ENCODE data around the gene TANGO2.
A peak's percentile ranks its signal among the peaks of the same experiment; 100 is the strongest.

Gene TANGO2, protein sequence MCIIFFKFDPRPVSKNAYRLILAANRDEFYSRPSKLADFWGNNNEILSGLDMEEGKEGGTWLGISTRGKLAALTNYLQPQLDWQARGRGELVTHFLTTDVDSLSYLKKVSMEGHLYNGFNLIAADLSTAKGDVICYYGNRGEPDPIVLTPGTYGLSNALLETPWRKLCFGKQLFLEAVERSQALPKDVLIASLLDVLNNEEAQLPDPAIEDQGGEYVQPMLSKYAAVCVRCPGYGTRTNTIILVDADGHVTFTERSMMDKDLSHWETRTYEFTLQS

DNA sequence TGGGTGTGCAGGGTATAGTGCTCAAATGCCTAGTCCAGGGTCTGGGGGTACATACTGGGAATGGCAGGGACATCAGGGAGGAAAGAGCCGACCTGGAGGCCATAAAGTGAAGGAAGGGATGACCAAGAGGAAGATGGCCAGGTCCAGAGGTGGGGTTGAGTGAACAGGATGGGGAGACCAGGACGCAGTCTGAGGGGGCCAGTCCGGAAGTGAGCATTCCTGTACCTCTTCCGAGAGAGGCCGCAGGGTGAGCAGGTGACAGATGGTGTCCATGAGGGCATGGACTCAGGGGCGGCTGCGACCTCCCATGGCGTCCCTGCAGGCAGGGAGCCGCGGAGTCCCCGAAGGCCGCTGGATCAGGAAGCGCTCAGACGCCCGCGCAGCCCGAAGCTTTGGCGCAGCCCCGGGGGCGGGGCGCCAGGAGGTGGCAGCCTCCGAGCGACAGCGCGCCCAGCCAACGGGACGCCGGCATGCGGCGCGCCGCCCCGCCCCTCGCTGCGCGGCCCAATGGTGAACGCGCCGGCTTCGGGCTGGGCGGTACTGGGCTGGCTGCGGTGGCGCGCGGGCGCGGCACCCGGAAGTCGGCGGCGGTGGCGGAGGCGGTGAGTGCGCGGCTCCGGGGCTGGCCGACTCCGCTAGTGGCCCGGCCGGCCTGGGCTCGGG is at the start of gene TANGO2:
TANGO2 (plus strand) TSS at position 578 of the 663 bp plus-strand sequence. CDS start 15,689 bp downstream, outside the sequence.
- peak; percentile 86 for DNase-seq

DNA sequence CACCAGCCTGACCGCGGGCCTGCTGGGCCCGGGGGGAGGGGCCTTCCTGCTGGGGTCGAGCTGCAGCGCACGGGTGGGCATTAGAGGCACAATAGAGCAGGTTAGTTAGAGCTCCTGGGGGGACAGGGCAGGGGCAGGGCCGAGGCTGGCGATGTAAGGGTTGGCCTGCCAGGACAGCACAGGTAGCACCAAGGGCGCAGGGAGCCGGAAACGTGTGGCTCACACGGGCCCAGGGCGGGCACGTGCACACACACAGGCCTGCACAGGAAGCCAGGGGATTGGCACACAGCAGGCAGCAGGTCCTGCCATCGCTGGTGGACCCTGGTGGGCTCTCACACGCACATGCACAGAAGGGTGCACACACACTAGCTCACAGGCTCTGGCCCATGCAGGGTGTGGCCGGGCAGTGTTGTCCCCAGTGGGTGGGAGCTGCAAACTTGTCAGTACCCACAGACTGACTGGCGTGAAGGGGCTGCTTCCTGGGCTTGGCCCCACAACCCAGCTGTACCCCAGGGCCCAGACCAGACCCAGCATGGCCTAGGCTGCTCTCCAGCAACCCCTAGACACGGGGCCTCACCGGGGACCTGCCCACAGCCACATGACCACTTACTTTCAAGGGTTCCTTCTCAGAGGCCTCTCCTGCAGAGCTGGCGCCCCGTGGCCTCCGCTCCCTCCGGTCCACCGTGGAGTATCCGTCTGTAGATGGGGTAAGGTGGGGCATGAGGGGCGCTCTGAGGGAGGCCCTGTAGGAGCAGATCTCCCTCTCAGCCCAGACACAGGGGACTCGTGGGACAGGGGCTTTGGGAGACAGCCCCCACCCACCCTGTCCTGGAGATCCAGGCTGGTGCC is 49.4 kb upstream of the TANGO2 start:
- DNase-seq = no peak

DNA sequence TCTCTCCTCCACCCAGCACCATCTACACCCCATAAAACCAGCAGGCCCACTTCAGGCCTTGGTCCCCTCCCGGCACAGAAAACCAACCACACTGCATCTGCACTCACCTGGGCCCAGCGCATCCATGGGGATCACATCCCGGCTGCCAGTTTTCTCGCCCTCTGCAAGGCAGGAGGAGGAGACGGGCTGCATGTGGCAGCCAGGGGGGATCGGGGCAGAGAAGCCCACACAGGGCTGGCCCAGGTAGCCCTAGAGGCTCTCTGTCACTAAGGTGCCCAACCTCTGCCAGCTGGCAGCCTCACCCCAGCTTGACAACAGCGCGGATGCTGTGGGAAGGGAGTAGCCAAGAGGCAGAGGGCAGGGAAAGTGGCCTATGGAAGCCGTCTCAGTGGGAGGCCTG is 48.7 kb upstream of the TANGO2 start:
- DNase-seq = no peak

DNA sequence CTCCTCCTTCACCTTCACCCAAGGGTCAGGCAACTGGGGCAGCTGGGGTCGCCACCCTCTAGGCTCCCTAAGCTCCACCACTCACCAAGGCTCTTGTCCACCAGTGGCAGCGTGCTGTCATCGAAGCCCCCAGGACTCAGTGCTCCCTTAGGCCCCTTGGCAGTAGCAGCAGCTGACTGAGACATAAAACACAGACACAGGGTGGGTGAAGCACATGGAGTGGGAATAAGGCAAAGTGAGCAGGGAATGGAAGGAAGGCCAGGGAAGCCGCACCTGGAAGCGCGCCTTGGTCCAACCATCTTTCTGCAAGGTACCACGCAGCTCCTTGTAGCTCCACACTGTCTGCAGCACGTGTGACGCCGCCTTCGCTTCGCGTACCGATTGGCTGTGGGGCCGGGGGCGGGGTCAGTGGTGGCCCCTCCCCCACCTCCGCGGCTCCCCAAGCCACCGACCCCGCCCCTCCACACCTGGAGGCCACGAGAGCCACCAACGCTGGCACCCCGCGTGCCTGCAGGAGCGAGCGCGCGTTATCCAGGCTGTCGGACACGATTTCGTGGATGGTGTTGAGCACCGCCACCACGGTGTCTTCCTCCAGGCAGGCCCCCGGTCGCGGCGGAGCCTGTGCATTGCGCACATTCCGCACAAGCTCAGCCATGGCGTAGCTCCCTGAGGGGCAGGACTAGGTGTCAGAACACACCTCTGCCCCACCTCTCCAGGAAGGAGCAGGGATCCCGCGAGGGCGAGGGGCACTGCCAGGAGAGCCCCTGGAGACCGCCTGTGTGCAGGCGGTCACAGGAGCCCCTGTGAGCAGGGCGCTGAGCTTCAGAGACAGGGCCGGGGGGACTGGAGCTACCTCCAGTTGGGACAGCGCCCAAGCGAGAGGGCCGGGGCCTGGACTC is 48.0 kb upstream of the TANGO2 start:
- no peak for DNase-seq

DNA sequence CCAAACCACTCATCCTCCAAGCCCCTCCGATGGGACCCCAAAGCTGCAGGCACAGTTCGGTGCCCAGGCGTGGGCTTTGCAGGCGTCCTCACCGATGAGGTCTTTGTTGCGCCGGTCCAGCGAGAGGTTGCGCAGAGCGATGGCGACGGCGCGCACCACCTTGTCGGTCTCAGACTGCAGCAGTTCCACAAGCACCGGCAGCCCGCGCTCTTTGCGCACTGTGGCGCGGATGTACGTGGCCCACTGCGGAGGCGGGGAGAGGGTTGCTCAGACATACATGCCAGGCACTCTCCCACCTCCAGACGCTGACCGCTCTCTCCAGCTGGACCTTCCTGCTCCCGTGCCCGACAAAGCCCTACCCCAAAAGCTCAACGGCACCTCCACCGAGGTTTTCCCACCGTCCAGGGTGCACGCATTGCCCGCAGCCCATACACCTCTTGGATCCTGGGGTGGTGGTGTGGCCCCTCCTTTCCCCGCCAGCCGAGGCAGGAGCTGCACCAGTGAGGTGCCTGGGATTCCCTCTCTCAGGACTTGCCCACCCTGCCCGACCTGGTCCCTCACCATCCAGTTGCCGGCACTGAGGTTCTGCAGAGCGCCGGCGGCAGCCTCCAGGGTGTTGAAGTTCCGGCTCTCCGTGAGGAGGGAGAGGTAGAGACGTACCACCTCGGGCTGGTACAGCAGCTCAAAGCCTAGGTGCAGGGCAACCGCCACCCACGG is 47.2 kb upstream of the TANGO2 start:
- no peak for DNase-seq

DNA sequence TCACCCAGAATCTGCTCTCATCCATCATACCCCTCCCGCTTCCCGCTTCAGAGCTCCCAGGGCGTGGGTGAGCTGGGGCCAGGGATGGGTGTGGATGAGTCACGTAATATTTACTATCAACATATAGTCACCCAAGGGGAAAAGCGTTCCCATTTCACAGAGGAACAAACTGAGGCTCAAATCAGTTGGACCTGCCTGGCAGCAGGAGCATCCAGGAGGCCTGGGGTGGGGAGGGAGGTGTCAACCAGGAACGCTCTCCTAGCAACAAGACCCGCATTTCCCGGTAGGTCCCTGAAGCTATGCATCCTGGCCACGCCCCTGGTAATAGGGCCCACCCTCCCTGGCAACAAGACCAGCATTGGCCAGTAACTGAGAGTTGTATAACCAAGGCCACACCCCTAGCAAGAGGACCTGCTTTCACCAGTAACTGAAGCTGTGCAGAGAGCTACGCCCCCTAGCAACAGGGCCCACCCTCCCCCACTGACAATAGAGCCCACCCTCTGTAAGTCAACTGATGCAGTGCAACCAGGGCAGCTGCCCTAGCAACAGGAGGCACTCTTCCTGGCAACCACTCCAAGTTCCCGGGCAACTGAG is 46.5 kb upstream of the TANGO2 start:
- peak; percentile 83 for DNase-seq

DNA sequence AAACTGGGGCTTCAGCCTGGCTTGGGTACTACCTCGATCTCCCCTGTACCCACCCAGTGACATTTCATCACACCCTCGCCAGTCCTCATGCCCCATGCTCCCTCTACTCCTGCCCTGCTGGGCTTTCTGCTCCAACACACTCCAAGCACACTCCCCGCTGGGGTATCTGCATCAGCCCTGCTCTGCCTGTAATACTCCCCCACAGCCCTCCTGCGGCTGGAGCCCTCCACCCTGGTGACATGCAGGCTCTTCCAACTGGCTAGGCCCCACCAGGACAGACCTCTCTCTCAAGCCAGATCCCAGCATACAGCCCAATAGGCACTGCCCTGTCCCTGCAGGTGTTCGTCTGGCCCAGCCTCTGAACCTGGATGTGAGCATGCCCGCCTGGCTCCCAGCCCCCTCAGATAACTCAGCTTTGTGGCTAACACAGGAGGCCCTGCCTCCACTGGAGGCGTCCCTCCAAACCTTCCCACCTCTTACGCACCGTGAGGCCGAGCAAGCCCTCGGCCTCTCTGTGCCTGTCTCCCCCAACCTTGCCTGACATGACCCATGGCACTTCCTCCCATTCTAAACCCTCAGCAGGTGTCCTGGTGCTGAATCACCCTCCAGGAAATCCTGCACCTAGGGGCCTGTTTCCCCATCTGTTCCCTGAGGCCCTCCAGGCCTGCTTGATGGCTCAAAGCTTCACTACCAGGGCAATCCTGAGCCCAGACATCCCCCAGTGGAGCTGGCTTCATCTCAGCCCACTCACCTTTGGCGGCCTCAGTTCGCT is 45.8 kb upstream of the TANGO2 start:
- no peak for DNase-seq

DNA sequence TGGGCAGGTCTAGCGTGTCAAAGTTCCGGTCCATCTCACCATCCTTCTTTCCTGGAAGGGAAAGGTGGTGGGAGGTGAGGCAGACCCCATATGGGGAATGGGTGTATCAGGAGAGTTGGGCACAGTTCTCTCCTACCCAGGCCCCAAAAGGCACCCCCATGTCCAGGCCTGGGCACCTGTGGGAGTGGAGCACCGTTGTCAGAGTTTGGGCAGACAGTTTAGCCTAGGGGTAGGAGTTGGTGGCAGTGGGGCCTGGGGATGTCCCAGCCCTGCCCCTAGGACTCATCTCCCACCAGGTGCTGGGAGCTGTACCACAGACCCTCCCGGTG is 45.2 kb upstream of the TANGO2 start:
- no peak for DNase-seq

DNA sequence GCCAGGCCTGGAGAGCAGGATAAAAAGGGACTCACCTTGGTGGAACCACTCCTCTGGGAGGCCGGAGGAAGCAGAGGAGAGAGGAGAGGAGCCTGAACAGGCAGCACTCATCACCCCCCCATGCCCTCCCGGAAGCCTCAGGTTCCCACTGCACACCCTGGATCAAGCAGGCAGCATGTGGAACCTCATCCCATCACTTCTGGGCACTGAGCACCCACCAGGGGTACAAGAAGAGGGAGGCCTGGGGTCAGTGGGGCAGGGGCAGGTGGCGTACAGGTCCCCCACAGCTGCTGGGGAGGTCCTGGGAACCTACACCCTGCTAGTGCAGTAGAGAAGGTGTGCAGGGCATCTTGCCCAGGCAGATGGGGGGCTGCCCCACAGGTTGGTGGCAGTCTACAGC is 44.2 kb upstream of the TANGO2 start:
- DNase-seq = no peak

DNA sequence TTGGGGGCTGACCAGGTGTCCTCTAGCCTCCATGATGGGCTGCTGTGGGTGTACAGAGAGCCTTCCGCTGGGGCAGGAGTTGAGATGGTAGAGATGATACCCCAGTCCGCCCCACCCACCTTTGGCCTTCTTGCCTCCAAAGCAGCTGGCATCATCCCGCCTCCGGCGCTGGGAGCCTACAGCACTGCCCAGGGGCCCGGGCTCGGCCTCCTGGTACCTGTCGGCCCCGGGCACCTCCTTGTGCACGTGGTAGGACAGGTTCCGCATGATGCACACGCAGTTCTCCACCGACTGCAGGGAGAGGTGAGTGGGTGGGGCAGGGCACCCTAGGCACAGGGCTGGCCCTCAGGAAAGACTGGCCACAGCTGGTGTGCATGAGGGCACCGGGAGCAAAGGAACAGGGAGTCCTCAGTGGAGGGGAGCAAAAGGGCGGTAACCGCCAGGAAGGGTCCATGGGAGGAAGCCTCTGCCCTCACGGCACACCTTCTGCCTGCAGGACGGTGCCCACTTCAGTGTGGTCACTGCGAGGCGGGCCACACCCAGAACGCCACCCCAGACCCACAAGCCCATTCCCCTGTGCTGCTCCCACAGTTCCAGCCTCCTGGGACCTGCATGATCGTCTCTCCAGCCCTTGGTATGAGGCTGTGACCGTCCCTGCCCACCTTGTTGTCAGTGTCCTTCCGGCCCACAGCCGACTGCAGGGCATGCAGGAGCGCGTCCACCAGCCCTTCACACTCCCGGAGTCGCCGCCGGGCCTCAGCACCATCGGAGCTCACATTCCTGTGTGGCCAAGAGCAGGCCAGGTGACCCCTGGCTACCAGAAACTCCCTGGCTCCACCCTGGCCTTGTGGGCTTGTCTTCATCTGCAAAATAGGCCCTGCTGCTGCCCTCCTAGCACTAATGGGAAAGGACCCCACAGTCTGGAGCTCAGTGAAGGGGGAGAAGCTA is 43.3 kb upstream of the TANGO2 start:
- DNase-seq = no peak

DNA sequence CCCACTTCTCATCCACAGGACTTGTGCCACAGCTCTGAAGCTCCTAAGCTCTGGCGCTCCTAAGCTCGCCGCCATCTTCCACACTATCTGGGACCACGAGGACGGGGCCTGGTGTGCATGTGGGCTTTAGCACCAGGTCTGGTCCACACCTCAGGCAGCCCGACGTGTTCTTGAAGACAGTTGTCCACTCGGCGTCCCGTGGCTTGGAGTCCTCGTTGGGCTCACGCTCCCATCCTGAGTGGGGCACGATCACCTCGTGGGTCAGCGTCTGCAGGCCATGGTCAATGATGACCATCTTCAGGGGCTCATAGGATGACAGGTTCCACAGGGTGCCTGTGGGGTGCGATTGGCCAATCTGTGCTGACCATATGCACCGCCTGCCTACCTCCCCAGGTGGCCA is 42.2 kb upstream of the TANGO2 start:
- no peak for DNase-seq

DNA sequence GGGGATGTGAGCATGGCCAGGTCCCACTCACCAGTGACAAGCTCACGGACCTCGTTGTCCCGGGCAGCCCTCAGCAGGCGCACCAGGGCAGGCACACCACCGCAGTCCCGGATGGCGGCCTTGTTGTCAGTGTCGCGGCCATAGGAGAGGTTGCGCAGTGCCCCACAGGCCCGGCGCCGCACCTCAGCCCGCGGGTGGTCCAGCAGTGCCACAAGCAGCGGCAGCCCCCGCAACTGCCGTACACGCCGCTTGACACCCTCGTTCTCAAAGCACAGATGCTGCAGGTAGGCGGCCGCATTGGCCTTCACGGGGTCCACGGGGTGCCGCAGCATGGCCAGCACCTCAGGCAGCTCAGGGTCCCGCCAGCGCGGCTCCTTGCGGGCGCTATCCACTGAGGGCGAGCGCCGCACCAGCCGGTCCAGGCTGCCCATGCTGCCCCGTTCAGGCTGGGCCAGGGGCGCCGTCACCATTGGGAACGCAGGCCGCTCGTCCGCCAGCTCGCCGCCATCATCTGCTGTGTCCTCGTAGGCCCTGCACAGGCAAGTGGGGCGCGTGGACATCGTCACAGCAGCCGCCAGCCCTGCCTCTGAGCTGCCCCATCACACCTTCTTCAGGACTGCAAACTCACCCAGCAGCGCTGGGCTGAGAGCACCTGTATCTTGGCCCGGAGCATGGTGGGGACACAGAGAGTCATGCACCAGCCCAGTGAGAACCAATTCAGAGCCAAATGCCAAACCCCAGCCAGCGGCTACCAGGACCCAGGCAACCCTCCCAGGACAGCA is 41.0 kb upstream of the TANGO2 start:
- DNase-seq = no peak

DNA sequence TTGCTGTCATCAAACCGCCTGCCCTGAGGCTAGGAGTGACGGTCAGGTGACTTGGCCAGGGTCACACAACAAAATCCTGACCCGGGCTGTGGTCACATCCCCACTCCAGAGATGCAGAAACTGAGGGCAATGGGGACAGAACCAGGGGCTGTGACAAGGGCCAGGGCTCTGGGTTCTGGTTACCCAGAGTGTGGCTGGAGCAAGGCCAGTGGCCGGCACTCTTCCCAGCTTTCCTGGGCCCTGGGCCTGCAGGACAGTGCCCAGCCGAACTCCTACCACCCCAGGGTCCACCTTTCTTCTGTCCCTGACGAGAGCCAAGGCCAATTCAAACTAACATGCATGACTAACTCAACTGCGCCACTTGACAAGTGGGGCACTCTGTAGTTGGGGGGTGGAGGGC is 40.1 kb upstream of the TANGO2 start:
- no peak for DNase-seq

DNA sequence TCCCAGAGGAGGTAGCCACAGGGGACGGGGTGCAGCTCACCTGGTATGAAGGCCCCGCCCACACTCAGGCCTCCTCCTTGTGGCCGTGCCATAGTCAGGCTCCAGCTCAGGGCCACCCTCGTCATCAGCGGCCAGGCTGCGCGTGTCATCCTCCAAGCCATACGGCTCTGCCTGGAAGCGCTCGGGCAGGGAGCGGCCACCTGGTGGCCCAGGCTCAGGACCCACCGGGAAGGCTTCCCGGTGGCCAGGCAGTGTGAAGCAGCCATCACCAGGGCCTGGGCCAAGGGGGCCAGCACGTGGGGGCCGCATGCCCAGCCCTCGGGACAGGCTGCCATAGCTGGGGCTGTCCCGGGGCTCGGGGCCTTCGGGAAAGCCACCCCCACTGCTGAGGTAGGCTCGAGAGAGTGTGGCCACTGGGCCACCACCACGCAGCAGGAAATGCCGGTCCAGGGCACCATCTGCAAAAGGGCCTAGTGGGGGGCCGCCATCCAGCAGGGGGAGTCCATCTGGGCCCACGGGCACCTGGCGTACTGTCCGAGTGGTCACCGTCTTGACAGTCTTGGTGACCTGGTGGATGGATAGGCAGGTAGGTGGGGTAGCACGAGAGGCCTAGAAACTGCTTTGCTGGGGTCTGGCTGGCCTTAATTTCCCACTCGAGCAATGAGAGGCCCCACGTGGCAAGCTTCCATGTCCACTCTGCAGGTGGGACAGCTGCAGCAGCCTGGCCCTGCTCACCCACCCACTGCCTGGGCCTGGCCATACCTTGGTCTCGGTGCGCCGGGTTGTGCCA is 39.5 kb upstream of the TANGO2 start:
- no peak for DNase-seq

DNA sequence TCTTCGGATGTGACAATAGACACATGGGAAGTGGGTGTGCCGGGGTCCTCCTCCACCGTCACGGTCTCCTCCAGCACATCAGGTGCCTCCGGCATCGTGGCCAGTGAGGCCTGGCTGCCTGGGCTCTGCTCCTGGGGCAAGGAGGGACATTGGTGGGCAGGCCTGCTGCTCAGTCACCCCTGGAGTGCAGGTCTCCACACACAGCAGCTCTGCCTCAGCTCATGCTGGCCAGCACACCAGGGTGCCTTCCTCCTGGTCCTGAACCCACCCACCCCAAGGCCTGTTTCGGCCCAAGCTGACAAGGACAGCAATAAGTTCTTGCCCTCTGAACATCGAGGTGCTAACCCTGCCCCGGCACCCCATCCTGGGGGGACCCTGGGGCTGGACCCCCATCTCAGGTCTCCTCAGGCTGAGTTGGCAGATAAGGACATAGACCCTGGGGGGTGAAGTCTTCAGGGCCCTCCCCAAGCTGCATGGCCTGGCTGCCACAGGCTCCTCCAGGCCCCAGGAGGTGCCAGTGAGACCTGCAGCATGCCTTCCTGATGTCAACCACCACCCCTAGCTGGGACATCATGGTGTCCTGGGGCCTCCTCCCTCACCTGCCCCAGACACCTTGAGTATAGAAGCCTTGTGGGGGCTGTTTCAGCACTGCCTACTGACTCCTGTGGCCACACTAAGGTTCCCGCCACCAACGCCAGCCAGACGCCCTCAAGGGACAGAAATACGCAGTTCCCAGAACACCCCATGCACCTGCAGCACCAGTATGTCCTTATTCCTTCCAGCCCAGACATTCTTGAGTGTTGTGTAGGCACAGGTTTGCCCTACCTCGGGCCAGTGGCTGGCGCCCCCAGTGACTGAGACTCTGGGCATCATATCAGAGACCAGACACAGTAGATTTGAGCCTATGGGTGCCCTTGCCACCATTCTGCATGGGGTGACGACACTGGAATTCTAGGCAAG is 38.7 kb upstream of the TANGO2 start:
- no peak for DNase-seq

DNA sequence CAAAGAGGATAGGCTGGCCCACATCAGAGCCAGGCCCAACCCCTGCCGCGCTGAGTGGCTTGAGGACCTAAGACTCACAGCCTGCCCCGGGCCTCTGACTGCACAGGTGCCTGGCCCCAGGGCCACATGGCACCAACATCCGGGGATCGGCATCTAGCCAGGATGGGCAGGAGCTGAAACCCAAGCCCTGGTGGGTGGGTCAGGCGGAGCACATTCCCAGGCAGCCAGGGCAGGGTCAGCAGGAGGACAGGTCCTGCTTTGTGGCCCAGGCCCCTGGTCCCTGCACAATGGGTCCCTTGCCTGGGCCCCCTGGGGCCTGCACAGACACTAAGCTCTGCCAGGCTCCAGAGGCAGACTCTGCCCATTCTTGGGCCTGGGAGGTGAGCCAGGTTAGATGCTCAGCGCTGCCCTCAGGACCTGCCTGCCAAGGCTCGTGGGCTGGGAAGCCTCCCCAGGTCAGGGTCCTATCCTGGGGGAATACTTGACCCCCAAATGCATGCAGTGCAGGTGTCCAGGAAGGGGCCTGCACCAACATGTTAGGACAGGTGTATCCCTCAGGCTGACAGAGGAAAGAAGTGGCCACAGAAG is 37.8 kb upstream of the TANGO2 start:
- no peak for DNase-seq

DNA sequence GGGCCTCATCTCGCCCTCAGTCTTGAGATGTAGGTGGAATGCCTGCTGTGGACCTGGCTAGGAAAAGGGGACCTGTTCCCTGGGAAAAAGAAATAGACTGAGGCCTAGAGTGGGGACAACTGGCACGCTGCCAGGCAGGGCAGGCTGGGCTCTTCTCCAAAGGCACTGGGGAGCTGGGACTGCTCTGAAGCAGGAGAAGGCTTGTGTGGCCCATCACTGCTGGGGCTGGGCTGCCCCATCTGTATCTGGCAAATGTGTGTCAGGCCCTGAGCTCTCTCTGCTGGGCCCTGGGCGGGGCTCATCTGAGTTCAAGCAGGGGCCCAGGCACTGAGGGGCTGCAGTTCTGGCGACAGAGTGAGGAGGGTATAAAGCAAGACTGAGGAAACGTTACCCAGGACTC is 37.2 kb upstream of the TANGO2 start:
- DNase-seq = no peak
